HT-29 (cell line): ENCODE measurements around the gene METTL13. TPM values are rescaled to one million over a fixed set of nuclear protein-coding genes. Genes with fewer than 3 reads are reported as not detected.

Experiments used
- DNase-seq: peaks from one replicate; pipeline ENCODE4 v3.0.0-alpha.2; 2015; ENCODE audit warnings: low spot score
- small RNA-seq: library from RNA; depleted of rRNA; stranded (forward); fragments of <200 nt; gene quantifications from one replicate; pipeline ENCODE3, GENCODE V24; 2014
- total RNA-seq: library from RNA; depleted of rRNA; stranded (reverse); fragments of >200 nt; shearing (Covaris generic); gene quantifications from 2 replicates; pipeline ENCODE4 v1.2.3, GENCODE V29; 2014; rRNA removed

Gene METTL13
- total RNA-seq, 1 experiment from 2014 or later, result 39.4 TPM

DNA sequence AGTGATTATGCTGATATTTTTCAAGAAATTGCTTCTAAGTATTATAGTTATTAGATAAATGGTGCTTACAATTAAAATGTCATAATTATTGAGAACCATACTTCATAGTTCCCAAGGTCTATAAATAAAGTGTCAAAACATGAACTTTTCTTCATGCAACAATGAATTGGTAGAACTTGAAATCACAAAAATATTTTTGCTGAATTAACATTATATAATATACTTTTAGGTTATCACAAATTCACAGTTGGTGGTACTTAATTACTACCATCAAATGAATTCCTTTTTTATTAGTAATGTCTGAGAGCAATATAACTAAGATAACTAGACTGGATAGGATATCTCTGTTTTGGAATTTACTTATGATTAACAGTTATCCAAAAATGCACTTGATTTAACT, 64.5 kb downstream of the METTL13 start:
- no peak for DNase-seq

Small RNAs within 50 kb of the gene (small RNA-seq; reads per million reads assigned to genes)
- gene RF00601, result not detected

Other genes starting within 250 kb of the METTL13 start
- not detected in 2 replicates for gene MYOCOS, start 159.4 kb upstream of the METTL13 start, total RNA-seq
- gene MYOC, start 129.0 kb upstream of the METTL13 start, total RNA-seq, result not detected in 2 replicates
- 0.15 and 0.39 TPM in 2 replicates for gene VAMP4, start 39.6 kb upstream of the METTL13 start, total RNA-seq
- gene DNM3, start 59.8 kb downstream of the METTL13 start, total RNA-seq, result 1.0 and 1.3 TPM in 2 replicates